GM23338 (cell line): Measurements from ENCODE around the gene FMO1. TPM values are rescaled to one million over a fixed set of nuclear protein-coding genes. Genes with fewer than 3 reads are reported as not detected.

Experiments used
- ATAC-seq: fragments of 200-7000 bp; cut with Tn5 transposase; 3 replicates; pipeline ENCODE4 v1.9.1; 2020
- DNase-seq: peaks from one replicate; pipeline ENCODE4 v3.0.0-alpha.2; 2015; ENCODE audit warnings: low spot score
- H2AFZ ChIP-seq: fragments of 200-600 bp; sonication (generic); 2 replicates; pipeline ENCODE4 v1.8.0; 2016; ENCODE audit warnings: antibody characterized with exemption, mild to moderate bottlenecking, moderate library complexity
- H3F3A ChIP-seq: fragments of 200-600 bp; sonication (generic); replicated peaks from 2 replicates; pipeline ENCODE4 v1.8.0; 2017; ENCODE audit warnings: antibody characterized with exemption, mixed run types, low read depth
- H3K27ac ChIP-seq: fragments of 200-600 bp; sonication (generic); 2 replicates; pipeline ENCODE4 v1.6.1; 2016; ENCODE audit warnings: low read depth
- H3K27me3 ChIP-seq: fragments of 200-600 bp; sonication (generic); 2 replicates; pipeline ENCODE4 v1.8.0; 2016; ENCODE audit warnings: mild to moderate bottlenecking, mixed run types, moderate library complexity; ENCODE audit not compliant: insufficient read depth
- H3K36me3 ChIP-seq: fragments of 200-600 bp; sonication (generic); 2 replicates; pipeline ENCODE4 v1.8.0; 2016; ENCODE audit warnings: mild to moderate bottlenecking; ENCODE audit not compliant: insufficient read depth
- H3K4me1 ChIP-seq: fragments of 200-600 bp; sonication (generic); 2 replicates; pipeline ENCODE4 v1.8.0; 2016; ENCODE audit warnings: mild to moderate bottlenecking, moderate library complexity; ENCODE audit not compliant: insufficient read depth
- H3K4me2 ChIP-seq: fragments of 200-600 bp; sonication (generic); 2 replicates; pipeline ENCODE4 v1.7.1; 2017; ENCODE audit warnings: mixed run types
- H3K4me3 ChIP-seq: fragments of 200-600 bp; sonication (generic); 2 replicates; pipeline ENCODE4 v1.6.1; 2016; ENCODE audit warnings: mixed run types
- H3K79me2 ChIP-seq: fragments of 200-600 bp; sonication (generic); replicated peaks from 2 replicates; pipeline ENCODE4 v1.8.0; 2017; ENCODE audit warnings: mild to moderate bottlenecking; ENCODE audit not compliant: insufficient read depth
- H3K9me2 ChIP-seq: fragments of 200-600 bp; sonication (generic); 2 replicates; pipeline ENCODE4 v1.8.0; 2017; ENCODE audit not compliant: insufficient read depth
- H4K20me1 ChIP-seq: fragments of 200-600 bp; sonication (generic); replicated peaks from 2 replicates; pipeline ENCODE4 v1.8.0; 2017; ENCODE audit warnings: mild to moderate bottlenecking; ENCODE audit not compliant: insufficient read depth
- H3K27ac Mint-ChIP-seq: 2 replicates; pipeline ENCODE4 v1.8.0; 2020; ENCODE audit warnings: inconsistent platforms, mild to moderate bottlenecking, moderate library complexity, mixed read lengths
- H3K27me3 Mint-ChIP-seq: 3 replicates; pipeline ENCODE4 v1.8.0; 2022; ENCODE audit warnings: low read depth, mild to moderate bottlenecking, moderate library complexity, mixed read lengths, inconsistent platforms; ENCODE audit not compliant: insufficient read depth, poor library complexity
- H3K36me3 Mint-ChIP-seq: 3 replicates; pipeline ENCODE4 v1.8.0; 2021; ENCODE audit warnings: low read depth, mild to moderate bottlenecking, inconsistent platforms, moderate library complexity, mixed read lengths
- H3K4me1 Mint-ChIP-seq: 3 replicates; pipeline ENCODE4 v1.8.0; 2020; ENCODE audit warnings: mild to moderate bottlenecking, inconsistent platforms, mixed read lengths
- H3K4me3 Mint-ChIP-seq: 3 replicates; pipeline ENCODE4 v1.8.0; 2021; ENCODE audit warnings: moderate library complexity, mild to moderate bottlenecking, inconsistent platforms, mixed read lengths
- H3K9me3 Mint-ChIP-seq: 3 replicates; pipeline ENCODE4 v1.8.0; 2020; ENCODE audit warnings: moderate library complexity, mild to moderate bottlenecking, inconsistent platforms, mixed read lengths
- CREB1 ChIP-seq: fragments of 250-450 bp; sonication (Bioruptor Pico); IDR thresholded peaks from 2 replicates; pipeline ENCODE4 v1.5.0; 2020; ENCODE audit warnings: low read depth, mild to moderate bottlenecking, moderate library complexity
- EZH2 ChIP-seq: fragments of 200-600 bp; sonication (generic); IDR thresholded peaks from one replicate; pipeline ENCODE4 v1.8.0; 2017; ENCODE audit warnings: antibody characterized with exemption, mild to moderate bottlenecking, low read depth; ENCODE audit not compliant: unreplicated experiment
- EZH2phosphoT487 ChIP-seq: fragments of 200-600 bp; sonication (generic); IDR thresholded peaks from one replicate; pipeline ENCODE4 v1.8.1; 2018; ENCODE audit warnings: antibody characterized with exemption; ENCODE audit not compliant: unreplicated experiment
- NANOG ChIP-seq: IDR thresholded peaks from 2 replicates; pipeline ENCODE4 v1.6.1; 2016; ENCODE audit warnings: antibody characterized with exemption, borderline replicate concordance
- POLR2AphosphoS5 ChIP-seq: IDR thresholded peaks from 2 replicates; pipeline ENCODE4 v1.6.1; 2016; ENCODE audit warnings: antibody characterized with exemption, low read depth
- STAT1 ChIP-seq: IDR thresholded peaks from one replicate; pipeline ENCODE4 v1.6.1; 2016; ENCODE audit warnings: antibody characterized with exemption; ENCODE audit not compliant: unreplicated experiment
- ZNF114 ChIP-seq: fragments of 250-450 bp; sonication (Bioruptor Pico); IDR thresholded peaks from 2 replicates; pipeline ENCODE4 v1.5.0; 2020; ENCODE audit warnings: mild to moderate bottlenecking, moderate library complexity
- polyA plus RNA-seq: library from polyadenylated mRNA; unstranded; fragments of >200 nt; fragmentation: Nextera tagmentation; extraction: Ambion mirVana; gene quantifications from 2 replicates; pipeline ENCODE4 v1.2.1, GENCODE V29; 2016
- total RNA-seq: library from RNA; depleted of rRNA; stranded (reverse); fragments of >200 nt; shearing (Covaris generic); gene quantifications from 2 replicates; pipeline ENCODE4 v1.2.3, GENCODE V29; 2014
- TF ChIP-seq, protein P1 (sequence below): IDR thresholded peaks from one replicate; pipeline ENCODE4 v1.6.1; 2018; ENCODE audit warnings: antibody characterized with exemption; ENCODE audit not compliant: unreplicated experiment
- TF ChIP-seq, protein P2 (sequence below): IDR thresholded peaks from 2 replicates; pipeline ENCODE4 v1.6.1; 2016; ENCODE audit warnings: antibody characterized with exemption
- TF ChIP-seq, protein P3 (sequence below): fragments of 250-450 bp; sonication (Bioruptor Pico); IDR thresholded peaks from 2 replicates; pipeline ENCODE4 v1.5.0; 2020; ENCODE audit warnings: mild to moderate bottlenecking, moderate library complexity

The FMO1 gene
- total and polyA plus RNA-seq, 2 experiments from 2014 or later: 0.19 TPM; not detected in 1

DNA sequence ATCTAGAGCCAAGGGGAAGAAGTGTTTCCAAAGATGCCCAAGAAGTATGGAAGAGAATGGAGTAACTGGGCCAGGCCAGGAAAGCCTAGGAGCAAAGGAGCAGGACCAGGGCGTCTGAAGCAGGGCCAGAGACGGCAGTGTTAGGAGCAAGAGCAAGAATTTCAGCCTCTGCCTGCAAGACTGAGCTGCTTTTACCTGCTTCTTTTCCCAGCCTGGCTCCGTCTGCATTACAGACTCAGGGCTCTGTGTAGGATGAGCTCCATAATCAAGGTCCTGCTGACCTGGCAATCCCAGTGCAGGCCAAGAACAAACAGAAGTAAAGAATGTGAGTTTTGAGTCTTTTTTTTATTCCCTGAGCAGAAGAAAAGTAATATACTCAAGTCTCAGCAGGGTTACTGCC lies 10.1 kb downstream of the FMO1 start (continued):
- TF ChIP-seq, protein P1, sequence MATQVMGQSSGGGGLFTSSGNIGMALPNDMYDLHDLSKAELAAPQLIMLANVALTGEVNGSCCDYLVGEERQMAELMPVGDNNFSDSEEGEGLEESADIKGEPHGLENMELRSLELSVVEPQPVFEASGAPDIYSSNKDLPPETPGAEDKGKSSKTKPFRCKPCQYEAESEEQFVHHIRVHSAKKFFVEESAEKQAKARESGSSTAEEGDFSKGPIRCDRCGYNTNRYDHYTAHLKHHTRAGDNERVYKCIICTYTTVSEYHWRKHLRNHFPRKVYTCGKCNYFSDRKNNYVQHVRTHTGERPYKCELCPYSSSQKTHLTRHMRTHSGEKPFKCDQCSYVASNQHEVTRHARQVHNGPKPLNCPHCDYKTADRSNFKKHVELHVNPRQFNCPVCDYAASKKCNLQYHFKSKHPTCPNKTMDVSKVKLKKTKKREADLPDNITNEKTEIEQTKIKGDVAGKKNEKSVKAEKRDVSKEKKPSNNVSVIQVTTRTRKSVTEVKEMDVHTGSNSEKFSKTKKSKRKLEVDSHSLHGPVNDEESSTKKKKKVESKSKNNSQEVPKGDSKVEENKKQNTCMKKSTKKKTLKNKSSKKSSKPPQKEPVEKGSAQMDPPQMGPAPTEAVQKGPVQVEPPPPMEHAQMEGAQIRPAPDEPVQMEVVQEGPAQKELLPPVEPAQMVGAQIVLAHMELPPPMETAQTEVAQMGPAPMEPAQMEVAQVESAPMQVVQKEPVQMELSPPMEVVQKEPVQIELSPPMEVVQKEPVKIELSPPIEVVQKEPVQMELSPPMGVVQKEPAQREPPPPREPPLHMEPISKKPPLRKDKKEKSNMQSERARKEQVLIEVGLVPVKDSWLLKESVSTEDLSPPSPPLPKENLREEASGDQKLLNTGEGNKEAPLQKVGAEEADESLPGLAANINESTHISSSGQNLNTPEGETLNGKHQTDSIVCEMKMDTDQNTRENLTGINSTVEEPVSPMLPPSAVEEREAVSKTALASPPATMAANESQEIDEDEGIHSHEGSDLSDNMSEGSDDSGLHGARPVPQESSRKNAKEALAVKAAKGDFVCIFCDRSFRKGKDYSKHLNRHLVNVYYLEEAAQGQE: no peak
- TF ChIP-seq ZNF114 (CRISPR knock-in tag) (no peak), NANOG (no peak), POLR2AphosphoS5 (no peak)

DNA sequence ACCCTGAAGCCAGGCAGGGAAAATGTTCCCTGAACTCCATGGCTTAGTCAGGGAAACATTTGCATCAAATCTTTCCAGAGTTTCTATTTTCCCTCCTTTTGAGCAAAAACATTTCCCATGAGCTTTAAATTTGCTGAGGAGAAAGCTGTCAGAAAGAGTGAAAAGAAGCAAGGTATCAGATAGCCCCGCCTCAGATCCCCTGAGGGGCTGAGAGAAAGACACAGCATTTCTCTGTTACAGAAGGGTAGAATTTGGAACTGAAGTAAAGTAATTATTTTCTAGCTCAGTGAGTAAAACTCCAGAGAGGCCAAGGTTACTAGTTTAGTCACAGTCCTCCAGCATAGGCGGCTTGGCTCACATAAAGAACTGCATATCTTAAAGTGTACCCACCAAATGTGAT lies 10.6 kb downstream of the FMO1 start:
- Histone ChIP-seq H3K27me3 (no peaks in the 10 kb centered on the region), H2AFZ (peak overlapping the region; percentile 43), H3K79me2 (no peaks in the 10 kb centered on the region), H3K27ac (0 out of 2 replicates have a peak overlapping the region, but pooled peaks have one; percentile 18), H3K4me1 (peaks cover 24% of the 10 kb centered on the region), H3K4me2 (peak overlapping the region; percentile 30; the same call in 1 of the 2 replicates), H4K20me1 (no peaks in the 10 kb centered on the region), H3F3A (0 out of 2 replicates have a peak, but pooled peaks cover 4% of the 10 kb centered on the region), H3K9me2 (no peaks in the 10 kb centered on the region), H3K4me3 (no peak overlapping the region), H3K36me3 (no peaks in the 10 kb centered on the region)
- H3K27ac Mint-ChIP-seq: no peak overlapping the region
- DNase-seq (no peak), ATAC-seq (peak; percentile 51)
- H3K4me3 Mint-ChIP-seq: no peak overlapping the region
- H3K27me3 Mint-ChIP-seq: no peaks in the 10 kb centered on the region
- peaks cover 7% of the 10 kb centered on the region for H3K4me1 Mint-ChIP-seq
- no peaks in the 10 kb centered on the region for H3K9me3 Mint-ChIP-seq
- H3K36me3 Mint-ChIP-seq: no peaks in the 10 kb centered on the region
- TF ChIP-seq EZH2: no peak
- TF ChIP-seq STAT1: no peak
- TF ChIP-seq, protein P1: no peak
- no peak for TF ChIP-seq CREB1
- TF ChIP-seq, protein P2, sequence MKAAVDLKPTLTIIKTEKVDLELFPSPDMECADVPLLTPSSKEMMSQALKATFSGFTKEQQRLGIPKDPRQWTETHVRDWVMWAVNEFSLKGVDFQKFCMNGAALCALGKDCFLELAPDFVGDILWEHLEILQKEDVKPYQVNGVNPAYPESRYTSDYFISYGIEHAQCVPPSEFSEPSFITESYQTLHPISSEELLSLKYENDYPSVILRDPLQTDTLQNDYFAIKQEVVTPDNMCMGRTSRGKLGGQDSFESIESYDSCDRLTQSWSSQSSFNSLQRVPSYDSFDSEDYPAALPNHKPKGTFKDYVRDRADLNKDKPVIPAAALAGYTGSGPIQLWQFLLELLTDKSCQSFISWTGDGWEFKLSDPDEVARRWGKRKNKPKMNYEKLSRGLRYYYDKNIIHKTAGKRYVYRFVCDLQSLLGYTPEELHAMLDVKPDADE: no peak
- no peak for TF ChIP-seq POLR2AphosphoS5
- TF ChIP-seq, protein P3, sequence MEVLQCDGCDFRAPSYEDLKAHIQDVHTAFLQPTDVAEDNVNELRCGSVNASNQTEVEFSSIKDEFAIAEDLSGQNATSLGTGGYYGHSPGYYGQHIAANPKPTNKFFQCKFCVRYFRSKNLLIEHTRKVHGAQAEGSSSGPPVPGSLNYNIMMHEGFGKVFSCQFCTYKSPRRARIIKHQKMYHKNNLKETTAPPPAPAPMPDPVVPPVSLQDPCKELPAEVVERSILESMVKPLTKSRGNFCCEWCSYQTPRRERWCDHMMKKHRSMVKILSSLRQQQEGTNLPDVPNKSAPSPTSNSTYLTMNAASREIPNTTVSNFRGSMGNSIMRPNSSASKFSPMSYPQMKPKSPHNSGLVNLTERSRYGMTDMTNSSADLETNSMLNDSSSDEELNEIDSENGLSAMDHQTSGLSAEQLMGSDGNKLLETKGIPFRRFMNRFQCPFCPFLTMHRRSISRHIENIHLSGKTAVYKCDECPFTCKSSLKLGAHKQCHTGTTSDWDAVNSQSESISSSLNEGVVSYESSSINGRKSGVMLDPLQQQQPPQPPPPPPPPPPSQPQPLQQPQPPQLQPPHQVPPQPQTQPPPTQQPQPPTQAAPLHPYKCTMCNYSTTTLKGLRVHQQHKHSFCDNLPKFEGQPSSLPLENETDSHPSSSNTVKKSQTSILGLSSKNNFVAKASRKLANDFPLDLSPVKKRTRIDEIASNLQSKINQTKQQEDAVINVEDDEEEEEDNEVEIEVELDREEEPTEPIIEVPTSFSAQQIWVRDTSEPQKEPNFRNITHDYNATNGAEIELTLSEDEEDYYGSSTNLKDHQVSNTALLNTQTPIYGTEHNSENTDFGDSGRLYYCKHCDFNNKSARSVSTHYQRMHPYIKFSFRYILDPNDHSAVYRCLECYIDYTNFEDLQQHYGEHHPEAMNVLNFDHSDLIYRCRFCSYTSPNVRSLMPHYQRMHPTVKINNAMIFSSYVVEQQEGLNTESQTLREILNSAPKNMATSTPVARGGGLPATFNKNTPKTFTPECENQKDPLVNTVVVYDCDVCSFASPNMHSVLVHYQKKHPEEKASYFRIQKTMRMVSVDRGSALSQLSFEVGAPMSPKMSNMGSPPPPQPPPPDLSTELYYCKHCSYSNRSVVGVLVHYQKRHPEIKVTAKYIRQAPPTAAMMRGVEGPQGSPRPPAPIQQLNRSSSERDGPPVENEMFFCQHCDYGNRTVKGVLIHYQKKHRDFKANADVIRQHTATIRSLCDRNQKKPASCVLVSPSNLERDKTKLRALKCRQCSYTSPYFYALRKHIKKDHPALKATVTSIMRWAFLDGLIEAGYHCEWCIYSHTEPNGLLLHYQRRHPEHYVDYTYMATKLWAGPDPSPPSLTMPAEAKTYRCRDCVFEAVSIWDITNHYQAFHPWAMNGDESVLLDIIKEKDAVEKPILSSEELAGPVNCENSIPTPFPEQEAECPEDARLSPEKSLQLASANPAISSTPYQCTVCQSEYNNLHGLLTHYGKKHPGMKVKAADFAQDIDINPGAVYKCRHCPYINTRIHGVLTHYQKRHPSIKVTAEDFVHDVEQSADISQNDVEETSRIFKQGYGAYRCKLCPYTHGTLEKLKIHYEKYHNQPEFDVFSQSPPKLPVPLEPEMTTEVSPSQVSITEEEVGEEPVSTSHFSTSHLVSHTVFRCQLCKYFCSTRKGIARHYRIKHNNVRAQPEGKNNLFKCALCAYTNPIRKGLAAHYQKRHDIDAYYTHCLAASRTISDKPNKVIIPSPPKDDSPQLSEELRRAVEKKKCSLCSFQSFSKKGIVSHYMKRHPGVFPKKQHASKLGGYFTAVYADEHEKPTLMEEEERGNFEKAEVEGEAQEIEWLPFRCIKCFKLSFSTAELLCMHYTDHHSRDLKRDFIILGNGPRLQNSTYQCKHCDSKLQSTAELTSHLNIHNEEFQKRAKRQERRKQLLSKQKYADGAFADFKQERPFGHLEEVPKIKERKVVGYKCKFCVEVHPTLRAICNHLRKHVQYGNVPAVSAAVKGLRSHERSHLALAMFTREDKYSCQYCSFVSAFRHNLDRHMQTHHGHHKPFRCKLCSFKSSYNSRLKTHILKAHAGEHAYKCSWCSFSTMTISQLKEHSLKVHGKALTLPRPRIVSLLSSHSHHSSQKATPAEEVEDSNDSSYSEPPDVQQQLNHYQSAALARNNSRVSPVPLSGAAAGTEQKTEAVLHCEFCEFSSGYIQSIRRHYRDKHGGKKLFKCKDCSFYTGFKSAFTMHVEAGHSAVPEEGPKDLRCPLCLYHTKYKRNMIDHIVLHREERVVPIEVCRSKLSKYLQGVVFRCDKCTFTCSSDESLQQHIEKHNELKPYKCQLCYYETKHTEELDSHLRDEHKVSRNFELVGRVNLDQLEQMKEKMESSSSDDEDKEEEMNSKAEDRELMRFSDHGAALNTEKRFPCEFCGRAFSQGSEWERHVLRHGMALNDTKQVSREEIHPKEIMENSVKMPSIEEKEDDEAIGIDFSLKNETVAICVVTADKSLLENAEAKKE (CRISPR knock-in tag): no peak
- no peak for TF ChIP-seq EZH2phosphoT487
